K562 (cell line): ENCODE results near the gene LHPP. TPM values are rescaled to one million over a fixed set of nuclear protein-coding genes. Genes with fewer than 3 reads are reported as not detected.

ENCODE experiments used
- ASH1L ChIP-seq: fragments of 450-650 bp; IDR thresholded peaks from 2 replicates; pipeline ENCODE4 v1.6.1; 2018; ENCODE audit warnings: borderline replicate concordance, mild to moderate bottlenecking, low read depth; ENCODE audit not compliant: partially characterized antibody
- CBX3 ChIP-seq, 2 experiments: IDR thresholded peaks; 1 replicate in 1 of 2; 2 replicates in 1 of 2; pipeline ENCODE4 v1.6.1; 2012; ENCODE audit warnings: inconsistent platforms in 2 of 2, low read length in 2 of 2, borderline replicate concordance in 1 of 2, control low read depth in 1 of 2
- CHD4 ChIP-seq: fragments of 200-600 bp; sonication (generic); IDR thresholded peaks from 3 replicates; pipeline ENCODE4 v1.6.1; 2012; ENCODE audit warnings: low read depth, mild to moderate bottlenecking, mixed read lengths, low read length, inconsistent platforms; ENCODE audit not compliant: insufficient read depth, insufficient replicate concordance, poor library complexity, severe bottlenecking
- E2F8 ChIP-seq: fragments of 450-650 bp; IDR thresholded peaks from 2 replicates; pipeline ENCODE4 v1.7.1; 2018; ENCODE audit warnings: mild to moderate bottlenecking, low read depth; ENCODE audit not compliant: partially characterized antibody
- FOS ChIP-seq: IDR thresholded peaks from 3 replicates; pipeline ENCODE4 v1.6.1; 2011; ENCODE audit not compliant: insufficient read length; ENCODE audit errors: extremely low read depth
- HCFC1 ChIP-seq: IDR thresholded peaks from 2 replicates; pipeline ENCODE4 v1.6.1; 2012; ENCODE audit warnings: low read depth, low read length, improper control_type of control experiment
- IFI16 ChIP-seq: fragments of 250-450 bp; sonication (Bioruptor Pico); IDR thresholded peaks from 2 replicates; pipeline ENCODE4 v2.1.2; 2022; ENCODE audit warnings: mild to moderate bottlenecking, inconsistent platforms
- JUND ChIP-seq, 2 experiments: IDR thresholded peaks; 2 replicates in 1 of 2; 3 replicates in 1 of 2; pipeline ENCODE4 v1.6.1; 2011; ENCODE audit warnings: borderline replicate concordance in 2 of 2, low read depth in 2 of 2, low read length in 2 of 2, improper control_type of control experiment in 1 of 2, missing biosample characterization in 1 of 2, missing genetic modification characterization in 1 of 2, missing genetic modification reagents in 1 of 2
- MAX ChIP-seq: sonication (generic); formaldehyde crosslinking; IDR thresholded peaks from 2 replicates; pipeline ENCODE4 v1.9.0; 2022; ENCODE audit warnings: mild to moderate bottlenecking, missing genetic modification reagents
- MBD1 ChIP-seq: fragments of 250-450 bp; sonication (Bioruptor Pico); IDR thresholded peaks from 2 replicates; pipeline ENCODE4 v1.8.0; 2022; ENCODE audit warnings: inconsistent platforms
- PBX2 ChIP-seq, 2 experiments: IDR thresholded peaks in 1 of 2; conservative IDR thresholded peaks in 1 of 2; 2 replicates each; pipeline ENCODE4 v1.6.1; 2016; ENCODE audit warnings: low read depth in 2 of 2, mild to moderate bottlenecking in 1 of 2, missing compliant biosample characterization in 1 of 2, missing genetic modification characterization in 1 of 2, moderate library complexity in 1 of 2
- TCF7 ChIP-seq: sonication (generic); IDR thresholded peaks from 2 replicates; pipeline ENCODE4 v1.6.1; 2016; ENCODE audit warnings: antibody characterized with exemption, borderline replicate concordance
- TOE1 ChIP-seq, 2 experiments: fragments of 450-650 bp in 1 of 2; sonication (generic) in 1 of 2; formaldehyde crosslinking in 1 of 2; IDR thresholded peaks; 2 replicates each; pipeline versions ENCODE4 v1.7.1 to v1.8.0; 2016 to 2022; ENCODE audit warnings: borderline replicate concordance in 2 of 2, mild to moderate bottlenecking in 2 of 2, antibody characterized with exemption in 1 of 2, inconsistent platforms in 1 of 2, low read depth in 1 of 2, missing genetic modification reagents in 1 of 2, moderate library complexity in 1 of 2
- ZNF12 ChIP-seq: sonication (generic); formaldehyde crosslinking; IDR thresholded peaks from 2 replicates; pipeline ENCODE4 v1.4.0; 2020; ENCODE audit warnings: mild to moderate bottlenecking, missing genetic modification reagents
- ZNF239 ChIP-seq: fragments of 250-450 bp; sonication (Bioruptor Pico); IDR thresholded peaks from 2 replicates; pipeline ENCODE4 v1.4.0; 2020; ENCODE audit warnings: mild to moderate bottlenecking
- ZNF3 ChIP-seq: fragments of 250-450 bp; sonication (Bioruptor Pico); IDR thresholded peaks from 2 replicates; pipeline ENCODE4 v1.5.0; 2021; ENCODE audit warnings: mild to moderate bottlenecking, moderate library complexity
- ZNF766 ChIP-seq: fragments of 200-800 bp; sonication (Bioruptor generic); conservative IDR thresholded peaks from 2 replicates; pipeline ENCODE4 v1.6.1; 2016; ENCODE audit warnings: missing genetic modification characterization, missing compliant biosample characterization
- polyA plus RNA-seq, 8 experiments: library from polyadenylated mRNA; depleted of rRNA in 4 of 8; stranded (reverse) in 5 of 8; unstranded in 3 of 8; fragments of >200 nt; fragmentation: Nextera tagmentation in 2 of 8; fragmentation: Illumina TruSeq in 1 of 8; extraction: Ambion mirVana in 2 of 8; extraction: Trizol in 1 of 8; gene quantifications; 2 replicates each; pipeline versions ENCODE4 v1.2.1 to v1.2.3, GENCODE V29; 2011 to 2014; ENCODE audit warnings: inconsistent platforms in 1 of 8, missing spikeins in 1 of 8
- total RNA-seq, 7 experiments: library from RNA; depleted of rRNA in 6 of 7; stranded (reverse); fragments of >200 nt in 6 of 7; fragmentation: Illumina TruSeq in 2 of 7; extraction: Trizol in 2 of 7; gene quantifications; 2 replicates each; pipeline versions ENCODE4 v1.2.1 to v1.2.3, GENCODE V29; 2011 to 2021; ENCODE audit warnings: low replicate concordance in 1 of 7

LHPP gene
- total and polyA plus RNA-seq, 9 of the 15 experiments (the other 6 are each of a cell fraction or from before 2014, with no cell fraction given) = 0.34 to 7.4 (median 3.0) TPM

GRCh38 chr10:124588736-124589490 lies 127.3 kb downstream of the LHPP start (continued):
- TF ChIP-seq JUND (IDR thresholded peaks at IDR 0.05; ENCODE audit: borderline replicate concordance, low read depth, low read length) = peak; percentile 75
- peak; percentile 79; the same call in 2 of the 3 replicates for TF ChIP-seq JUND (tag; IDR thresholded peaks at IDR 0.05; ENCODE audit: borderline replicate concordance, low read depth, low read length)
- TF ChIP-seq CHD4 = no peak
- no peak for TF ChIP-seq ZNF239 (CRISPR knock-in tag)
- peak; percentile 74 for TF ChIP-seq TCF7
- no peak for TF ChIP-seq ZNF3 (CRISPR knock-in tag)
- TF ChIP-seq TOE1 (IDR thresholded peaks at IDR 0.05; ENCODE audit: borderline replicate concordance) = no peak
- no peak for TF ChIP-seq TOE1 (CRISPR knock-in tag; IDR thresholded peaks at IDR 0.05; ENCODE audit: borderline replicate concordance, low read depth)
- no peak for TF ChIP-seq MBD1 (CRISPR knock-in tag)
- no peak for TF ChIP-seq ZNF766 (CRISPR knock-in tag)
- TF ChIP-seq HCFC1 = no peak
- TF ChIP-seq ASH1L = no peak
- no peak for TF ChIP-seq E2F8
- TF ChIP-seq FOS = no peak
- TF ChIP-seq PBX2 (CRISPR knock-in tag; IDR thresholded peaks at IDR 0.05; ENCODE audit: low read depth) = peak; percentile 55
- peak; percentile 97 for TF ChIP-seq PBX2 (tag; conservative IDR thresholded peaks at IDR 0.05; ENCODE audit: low read depth)
- peak; percentile 59; the same call in 1 of the 2 replicates for TF ChIP-seq MAX (CRISPR knock-in tag)
- TF ChIP-seq IFI16 (CRISPR knock-in tag) = no peak
- TF ChIP-seq CBX3 (IDR thresholded peaks at IDR 0.05; ENCODE audit: borderline replicate concordance in 1 of 2, low read length in 2 of 2) = no peak
- no peak for TF ChIP-seq ZNF12 (CRISPR knock-in tag)
